ENCODE data around the gene LAMTOR2. TPM values are rescaled to one million over a fixed set of nuclear protein-coding genes. Genes with fewer than 3 reads are reported as not detected.
A peak's percentile ranks its signal among the peaks of the same experiment; 100 is the strongest.

The LAMTOR2 gene
- total RNA-seq, 1 donor from 2014 or later: 60.1 TPM

GRCh38 chr1:156090840-156091188 is 36.2 kb downstream of the LAMTOR2 start:
- H3K79me2 ChIP-seq (ENCODE audit: insufficient read depth, low read length): peaks cover 16% of the 10 kb centered on the region
- no peak overlapping the region for H3K4me3 ChIP-seq (ENCODE audit: insufficient read depth, low read depth, low read length)
- no peak overlapping the region for H3K9ac ChIP-seq (ENCODE audit: low read length)
- no peaks in the 10 kb centered on the region for H3K27me3 ChIP-seq (ENCODE audit: insufficient read depth, low read length)
- no peaks in the 10 kb centered on the region for H3K9me3 ChIP-seq (ENCODE audit: insufficient read depth, low read depth, low read length)
- Mint-ChIP-seq H3K4me3 (ENCODE audit: unreplicated experiment) (peak overlapping the region; percentile 55), H3K27me3 (ENCODE audit: low read depth, unreplicated experiment) (no peaks in the 10 kb centered on the region), H3K36me3 (ENCODE audit: low read depth, unreplicated experiment) (peaks cover 17% of the 10 kb centered on the region), H3K4me1 (ENCODE audit: low read depth, unreplicated experiment) (peaks cover 27% of the 10 kb centered on the region), H3K27ac (ENCODE audit: unreplicated experiment) (peak overlapping the region; percentile 44), H3K9me3 (ENCODE audit: unreplicated experiment) (no peaks in the 10 kb centered on the region)
- H4K20me1 ChIP-seq (ENCODE audit: insufficient read depth, low read length): peaks cover 31% of the 10 kb centered on the region
- no peak overlapping the region for H2AFZ ChIP-seq (ENCODE audit: low read depth, low read length)
- FAIRE-seq (no peak), DNase-seq (ENCODE audit: low read depth) (no peak)
- no peak overlapping the region for H3K4me2 ChIP-seq (ENCODE audit: low read length)
- H3K36me3 ChIP-seq (ENCODE audit: insufficient read depth, low read length): peaks cover 3% of the 10 kb centered on the region
- H3K27ac ChIP-seq (ENCODE audit: low read depth, low read length): no peak overlapping the region
- peaks cover 10% of the 10 kb centered on the region for H3K4me1 ChIP-seq (ENCODE audit: insufficient read depth, low read length)
- TF ChIP-seq CTCF (IDR thresholded peaks at IDR 0.05; ENCODE audit: insufficient read depth, low read depth, low read length) (peak; percentile 57), EZH2 (IDR thresholded peaks at IDR 0.05; ENCODE audit: insufficient read depth, low read length) (no peak)

GRCh38 chr1:156091610-156092009 is 37.0 kb downstream of the LAMTOR2 start:
- Mint-ChIP-seq H3K27ac (ENCODE audit: unreplicated experiment) (no peak overlapping the region), H3K4me3 (ENCODE audit: unreplicated experiment) (no peak overlapping the region), H3K4me1 (ENCODE audit: low read depth, unreplicated experiment) (peaks cover 27% of the 10 kb centered on the region), H3K27me3 (ENCODE audit: low read depth, unreplicated experiment) (no peaks in the 10 kb centered on the region), H3K36me3 (ENCODE audit: low read depth, unreplicated experiment) (peaks cover 19% of the 10 kb centered on the region), H3K9me3 (ENCODE audit: unreplicated experiment) (no peaks in the 10 kb centered on the region)
- no peak for TF ChIP-seq EZH2 (IDR thresholded peaks at IDR 0.05; ENCODE audit: insufficient read depth, low read length)
- no peak for TF ChIP-seq CTCF (IDR thresholded peaks at IDR 0.05; ENCODE audit: insufficient read depth, low read depth, low read length)
- H4K20me1 ChIP-seq (ENCODE audit: insufficient read depth, low read length): peaks cover 24% of the 10 kb centered on the region
- no peaks in the 10 kb centered on the region for H3K27me3 ChIP-seq (ENCODE audit: insufficient read depth, low read length)
- no peak overlapping the region for H3K9ac ChIP-seq (ENCODE audit: low read length)
- H3K79me2 ChIP-seq (ENCODE audit: insufficient read depth, low read length): peaks cover 16% of the 10 kb centered on the region
- no peak overlapping the region for H3K4me2 ChIP-seq (ENCODE audit: low read length)
- H3K4me3 ChIP-seq (ENCODE audit: insufficient read depth, low read depth, low read length): no peak overlapping the region
- no peaks in the 10 kb centered on the region for H3K9me3 ChIP-seq (ENCODE audit: insufficient read depth, low read depth, low read length)
- FAIRE-seq (no peak), DNase-seq (ENCODE audit: low read depth) (no peak)
- no peak overlapping the region for H3K27ac ChIP-seq (ENCODE audit: low read depth, low read length)
- peaks cover 11% of the 10 kb centered on the region for H3K4me1 ChIP-seq (ENCODE audit: insufficient read depth, low read length)
- H3K36me3 ChIP-seq (ENCODE audit: insufficient read depth, low read length): peaks cover 5% of the 10 kb centered on the region
- H2AFZ ChIP-seq (ENCODE audit: low read depth, low read length): no peak overlapping the region

GRCh38 chr1:156095906-156096508 is 41.4 kb downstream of the LAMTOR2 start:
- Histone ChIP-seq H3K4me2 (ENCODE audit: low read length) (peak overlapping the region; percentile 62), H3K4me1 (ENCODE audit: insufficient read depth, low read length) (peaks cover 20% of the 10 kb centered on the region), H3K4me3 (ENCODE audit: insufficient read depth, low read depth, low read length) (no peak overlapping the region), H3K36me3 (ENCODE audit: insufficient read depth, low read length) (peaks cover 5% of the 10 kb centered on the region), H3K27me3 (ENCODE audit: insufficient read depth, low read length) (no peaks in the 10 kb centered on the region), H4K20me1 (ENCODE audit: insufficient read depth, low read length) (peaks cover 8% of the 10 kb centered on the region), H3K27ac (ENCODE audit: low read depth, low read length) (peak overlapping the region; percentile 91), H3K79me2 (ENCODE audit: insufficient read depth, low read length) (peaks cover 21% of the 10 kb centered on the region), H2AFZ (ENCODE audit: low read depth, low read length) (no peak overlapping the region), H3K9me3 (ENCODE audit: insufficient read depth, low read depth, low read length) (no peaks in the 10 kb centered on the region), H3K9ac (ENCODE audit: low read length) (peak overlapping the region; percentile 80)
- no peaks in the 10 kb centered on the region for H3K27me3 Mint-ChIP-seq (ENCODE audit: low read depth, unreplicated experiment)
- no peak overlapping the region for H3K4me3 Mint-ChIP-seq (ENCODE audit: unreplicated experiment)
- DNase-seq (ENCODE audit: low read depth) (no peak), FAIRE-seq (no peak)
- H3K4me1 Mint-ChIP-seq (ENCODE audit: low read depth, unreplicated experiment): peaks cover 25% of the 10 kb centered on the region
- peaks cover 33% of the 10 kb centered on the region for H3K36me3 Mint-ChIP-seq (ENCODE audit: low read depth, unreplicated experiment)
- TF ChIP-seq CTCF (IDR thresholded peaks at IDR 0.05; ENCODE audit: insufficient read depth, low read depth, low read length): no peak
- H3K9me3 Mint-ChIP-seq (ENCODE audit: unreplicated experiment): no peaks in the 10 kb centered on the region
- H3K27ac Mint-ChIP-seq (ENCODE audit: unreplicated experiment): peak overlapping the region; percentile 91
